Left colon (tissue), 2 donors: Measurements from ENCODE around the gene FCN3. TPM values are rescaled to one million over a fixed set of nuclear protein-coding genes. Genes with fewer than 3 reads are reported as not detected.
"Not testable (repeated sequence)": the region's sequence is repeated elsewhere in the genome, so short reads cannot be mapped to it uniquely, and the experiment has no call there.

Experiments used
- ATAC-seq: fragments of 200-7000 bp; cut with Tn5 transposase; one replicate; pipeline ENCODE4 v1.9.1; 2020; ENCODE audit warnings: mild to moderate bottlenecking, moderate library complexity
- DNase-seq, 2 donors: peaks; one replicate each; pipeline ENCODE4 v3.0.0-alpha.2; 2020
- intact Hi-C, 2 donors: fragments of 100-400 bp; cut with DNase I in 1 of 2; cut with micrococcal nuclease in 1 of 2; formaldehyde crosslinking; loops; one replicate each; pipeline versions ENCODE4 v1.11.2 to v1.14.0; 2022; cut with DNase I, micrococcal nuclease
- total RNA-seq, 2 donors: library from RNA; stranded (reverse); fragmentation: NEBNext Ultra II Directional; extraction: Animal tissue kit (Norgen Biotek cat#: 25700); gene quantifications; one replicate each; pipeline ENCODE4 v1.2.1, GENCODE V29; 2021
- donor health status: DM: no; HTN: no; CAD: no.
- donor health status: DM: yes; HTN: yes; CAD: no.

The FCN3 gene
- total RNA-seq, 2 donors from 2014 or later, result 0.45 to 0.76 TPM

DNA sequence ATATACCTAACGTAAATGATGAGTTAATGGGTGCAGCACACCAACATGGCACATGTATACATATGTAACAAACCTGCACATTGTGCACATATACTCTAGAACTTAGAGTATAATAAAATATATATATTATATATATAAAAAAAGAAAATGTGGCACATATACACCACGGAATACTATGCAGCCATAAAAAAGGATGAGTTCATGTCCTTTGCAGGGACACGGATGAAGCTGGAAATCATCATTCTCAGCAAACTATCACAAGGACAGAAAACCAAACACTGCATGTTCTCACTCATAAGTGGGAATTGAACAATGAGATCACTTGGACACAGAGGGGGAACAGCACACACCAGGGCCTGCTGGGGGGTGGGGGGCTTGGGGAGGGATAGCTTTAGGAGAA, 10.2 kb upstream of the FCN3 start:
- intact Hi-C loops, result loop anchor here in 1 of 2 donors (5.0 to 10.0 kb wide), 2 partner anchors 50 to 82 kb away; no protein-coding TSS in a partner anchor
- ATAC-seq, DNase-seq: not testable (repeated sequence)

DNA sequence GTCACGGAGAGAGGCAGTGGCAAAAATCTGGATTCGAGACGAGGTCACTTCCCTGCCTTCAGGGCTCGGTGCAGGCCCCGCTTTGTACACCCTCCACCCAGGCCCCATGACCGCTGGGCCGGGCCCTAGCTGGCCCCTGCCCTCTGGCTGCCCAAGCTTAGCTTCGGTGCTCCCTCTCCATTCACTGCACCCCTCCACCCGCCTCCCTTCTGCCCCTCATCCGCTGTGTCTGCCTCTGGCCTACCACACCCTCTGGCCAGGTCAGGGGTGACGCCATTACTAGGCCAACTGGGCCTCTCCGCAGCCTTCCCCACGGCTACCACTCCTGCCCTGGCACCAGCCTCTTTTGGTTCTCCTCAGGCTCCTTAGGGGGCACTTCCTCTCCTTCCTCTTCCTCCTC, 9.0 kb upstream of the FCN3 start:
- DNase-seq (no peak), ATAC-seq (no peak)
- intact Hi-C loops, result loop anchor here in 1 of 2 donors (10.0 kb wide), 1 partner anchor 49 kb away; no protein-coding TSS in a partner anchor

DNA sequence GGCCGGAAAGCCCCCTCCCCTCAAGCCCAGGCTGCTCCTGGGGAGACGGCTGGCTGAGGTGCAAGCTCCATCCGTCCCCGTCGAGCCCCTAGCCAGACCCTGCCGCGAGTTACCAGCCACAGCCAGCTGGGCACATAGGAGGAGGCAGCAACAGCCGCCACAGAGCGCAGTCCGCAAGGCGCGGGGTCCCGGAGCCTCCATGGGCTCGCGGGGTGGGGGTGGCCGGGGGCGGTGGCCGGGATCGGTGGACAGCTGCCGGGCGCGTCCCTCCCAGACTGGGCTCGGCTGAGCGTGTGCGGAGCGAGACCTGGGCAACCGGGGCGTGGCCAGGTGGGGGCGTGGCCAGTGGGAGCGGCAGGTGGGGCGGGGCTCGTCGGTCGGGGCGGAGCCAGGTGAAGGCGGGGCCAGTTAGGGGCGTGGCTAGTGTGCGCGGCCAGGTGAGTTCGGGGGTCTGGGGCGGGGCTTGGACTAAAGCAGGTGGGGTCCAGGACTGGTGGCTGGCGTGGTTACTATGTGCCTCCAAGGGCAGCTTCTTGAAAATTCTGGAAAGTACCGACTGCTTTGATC, 8.5 kb upstream of the FCN3 start, which contains the start of gene CD164L2:
Gene CD164L2, minus strand, starts transcription at position 295 of the 567 bp plus-strand sequence. Its CDS starts 94 bp downstream, at position 201.
- ATAC-seq (peak; percentile 98), DNase-seq (peak; percentile 71 to 90)
- intact Hi-C loops, result loop anchor here in 1 of 2 donors (10.0 kb wide), 1 partner anchor 48 kb away; no protein-coding TSS in a partner anchor

DNA sequence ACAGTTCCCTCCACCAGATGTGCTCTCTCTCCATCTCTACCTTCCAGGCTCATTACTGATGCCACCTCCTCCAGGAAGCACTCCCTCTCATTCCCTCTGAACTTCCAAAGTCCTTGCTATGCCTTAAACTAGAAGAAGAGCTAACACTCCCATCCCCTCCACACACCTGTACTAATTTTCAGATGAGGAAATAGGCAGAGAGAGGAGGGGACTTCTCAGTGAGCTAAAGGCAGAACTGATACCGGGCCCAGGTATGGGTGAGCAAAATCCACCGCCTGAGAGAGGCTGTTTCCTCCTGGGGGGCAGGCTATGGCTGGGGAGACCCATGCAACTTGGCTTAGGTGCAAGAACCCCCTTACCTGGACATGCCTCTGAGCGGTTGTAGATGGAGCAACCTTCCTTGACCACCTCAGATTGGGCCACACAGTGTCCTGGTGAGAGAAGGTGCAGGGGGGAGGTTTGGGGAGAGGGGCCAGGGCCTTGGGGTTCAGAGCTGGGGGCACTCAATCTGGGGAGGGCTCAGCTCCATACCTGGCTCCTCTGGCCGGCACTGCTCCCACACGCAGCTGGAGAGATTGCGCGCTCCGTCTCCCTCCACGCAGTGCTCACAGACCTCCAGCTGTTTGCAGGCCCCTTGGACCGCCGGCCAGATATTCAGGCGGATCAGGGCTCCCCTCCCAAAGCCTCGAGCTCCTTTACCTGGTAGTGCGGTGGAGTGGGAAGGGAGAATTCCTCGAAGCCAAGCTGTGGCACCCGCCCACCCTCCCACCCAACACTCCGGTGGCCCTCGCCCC, 7.5 kb upstream of the FCN3 start:
- no peak for ATAC-seq
- no peak for DNase-seq
- intact Hi-C loops, result loop anchor here in 1 of 2 donors (10.0 kb wide), 1 partner anchor 47 kb away; no protein-coding TSS in a partner anchor

DNA sequence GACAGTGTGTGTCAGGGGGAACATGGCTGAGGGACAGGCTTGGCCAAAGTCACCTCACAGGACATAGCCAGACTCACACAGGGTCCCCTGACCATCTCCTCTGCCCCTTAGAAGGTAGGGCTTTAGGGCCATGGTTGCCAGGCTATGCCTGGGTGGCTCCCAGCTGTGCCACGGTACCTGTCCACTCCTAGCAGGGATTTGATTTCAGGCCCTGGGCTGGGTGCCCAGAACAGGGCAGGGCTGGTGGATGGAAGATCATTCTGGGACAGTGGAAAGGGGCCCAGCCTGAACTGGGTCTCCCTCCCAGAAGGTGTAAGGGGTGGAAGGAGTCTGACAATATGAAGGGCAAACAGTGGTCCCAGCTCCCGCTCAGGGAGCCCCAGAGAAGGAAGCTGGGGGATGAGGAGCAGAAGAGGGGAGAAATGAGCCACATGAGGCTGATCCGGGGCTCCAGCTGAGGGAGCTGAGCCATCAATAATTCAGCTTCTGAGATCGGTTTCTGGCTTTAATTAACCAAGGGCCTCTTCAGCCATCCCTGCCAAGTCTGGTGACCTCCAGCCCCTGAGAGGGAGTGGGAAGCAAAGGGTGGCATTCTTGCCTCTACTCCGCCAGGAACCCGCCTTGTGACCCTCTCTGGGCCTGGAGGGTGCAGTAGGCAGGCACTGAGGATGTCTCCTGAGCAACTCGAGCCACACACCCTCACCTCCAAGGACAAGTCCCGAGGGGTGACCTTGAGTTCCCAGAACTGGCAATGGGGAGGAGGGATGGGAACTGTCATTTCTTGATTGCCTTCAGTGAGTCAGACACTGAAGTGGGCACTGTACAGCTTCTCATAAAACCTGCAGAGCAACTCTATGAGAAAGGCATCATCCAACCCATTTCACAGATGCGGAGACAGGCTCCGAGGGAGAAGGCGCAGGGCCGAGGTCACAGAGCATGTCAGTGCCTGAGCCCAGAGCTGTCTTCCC, 6.4 kb upstream of the FCN3 start:
- intact Hi-C loops, result loop anchor here in 1 of 2 donors (10.0 kb wide), 1 partner anchor 46 kb away; no protein-coding TSS in a partner anchor
- DNase-seq, result no peak
- ATAC-seq, result peak; percentile 14

DNA sequence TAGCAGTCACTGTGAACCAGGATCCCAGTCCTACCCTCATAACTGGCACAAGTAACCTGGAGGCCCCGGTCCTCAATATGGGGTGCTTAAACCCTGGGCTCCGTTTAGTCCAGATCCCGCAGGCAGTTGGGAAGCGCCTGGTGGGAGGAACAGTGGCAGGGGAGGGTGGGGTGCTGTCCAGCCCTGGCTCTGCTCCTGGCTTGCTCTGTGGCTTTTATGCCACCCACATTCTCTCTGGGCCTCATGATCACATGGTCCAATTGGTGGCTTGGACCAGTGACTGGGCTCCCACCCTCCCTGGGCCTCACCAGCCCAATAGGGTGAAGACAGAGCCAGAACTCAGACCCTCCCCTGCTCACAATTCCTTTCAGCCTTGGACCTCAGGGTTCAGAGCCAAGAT, 5.6 kb upstream of the FCN3 start:
- no peak for ATAC-seq
- intact Hi-C loops, result loop anchor here in 1 of 2 donors (10.0 kb wide), 1 partner anchor 45 kb away; no protein-coding TSS in a partner anchor
- no peak for DNase-seq

DNA sequence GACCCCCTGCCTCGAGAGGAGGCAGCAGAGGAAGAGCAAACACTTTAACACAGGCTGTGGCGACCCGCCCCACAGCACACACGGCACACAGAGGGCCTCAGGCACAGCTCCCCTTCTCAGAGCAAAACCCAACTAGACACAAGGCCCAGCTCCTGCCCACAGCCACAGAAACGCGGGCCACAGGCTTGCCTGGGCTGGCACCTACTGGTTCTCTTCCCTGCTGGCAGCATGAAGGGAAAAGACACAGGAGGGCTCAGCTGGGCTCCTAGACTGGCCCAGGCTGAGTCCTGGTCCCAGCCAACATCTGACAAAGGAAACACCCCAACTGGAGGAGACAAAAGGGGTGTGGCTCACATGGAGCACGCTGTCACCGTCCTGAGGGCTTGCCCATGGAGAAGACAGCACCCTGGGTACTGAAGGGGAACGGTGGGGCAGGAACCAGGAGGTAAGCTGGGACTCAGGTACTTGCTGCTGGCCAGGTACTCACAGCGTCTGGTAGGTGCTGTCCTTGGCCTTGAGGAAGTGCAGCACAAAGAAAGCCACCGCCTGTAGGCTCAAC, 5.0 kb upstream of the FCN3 start:
- intact Hi-C loops, result loop anchor here in 1 of 2 donors (10.0 kb wide), 1 partner anchor 45 kb away; no protein-coding TSS in a partner anchor
- DNase-seq, result no peak
- ATAC-seq, result no peak

DNA sequence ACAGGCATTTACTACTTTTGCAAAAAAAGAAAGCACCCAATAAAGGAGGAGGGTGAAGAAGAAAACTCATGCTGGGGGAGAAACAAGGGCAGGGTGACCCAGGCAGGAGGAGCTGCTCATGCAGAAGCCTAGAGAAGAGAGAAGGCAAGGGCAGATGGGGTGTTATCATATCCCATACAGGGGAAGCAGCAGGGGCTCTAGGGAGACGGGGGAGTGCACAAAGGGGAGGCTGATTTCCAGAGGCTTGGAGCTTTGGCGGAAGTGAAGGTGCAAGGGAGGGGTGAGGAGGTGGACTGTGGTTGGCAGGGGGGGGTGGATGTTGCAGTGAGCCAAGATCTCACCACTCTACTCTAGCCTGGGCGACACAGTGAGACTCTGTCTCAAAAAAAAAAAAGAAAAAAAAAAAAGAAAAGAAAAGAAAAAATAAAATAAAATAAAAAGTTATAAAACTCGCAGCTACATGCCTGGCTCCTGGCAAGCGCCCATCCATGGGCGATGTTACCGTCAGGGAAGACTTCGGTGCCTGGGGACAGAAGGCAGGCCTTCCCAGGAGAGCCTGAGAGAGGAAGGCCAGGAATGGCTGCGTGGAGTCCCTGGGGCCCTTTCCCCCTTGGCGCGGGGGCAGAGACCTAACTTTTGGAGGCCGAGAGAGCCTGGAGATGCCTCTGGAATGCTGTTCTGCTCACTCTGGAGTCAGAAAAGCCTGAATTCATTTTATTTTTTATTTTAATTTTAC, 3.3 kb upstream of the FCN3 start:
- ATAC-seq, result no peak
- intact Hi-C loops, result no loop called here
- DNase-seq, result no peak

DNA sequence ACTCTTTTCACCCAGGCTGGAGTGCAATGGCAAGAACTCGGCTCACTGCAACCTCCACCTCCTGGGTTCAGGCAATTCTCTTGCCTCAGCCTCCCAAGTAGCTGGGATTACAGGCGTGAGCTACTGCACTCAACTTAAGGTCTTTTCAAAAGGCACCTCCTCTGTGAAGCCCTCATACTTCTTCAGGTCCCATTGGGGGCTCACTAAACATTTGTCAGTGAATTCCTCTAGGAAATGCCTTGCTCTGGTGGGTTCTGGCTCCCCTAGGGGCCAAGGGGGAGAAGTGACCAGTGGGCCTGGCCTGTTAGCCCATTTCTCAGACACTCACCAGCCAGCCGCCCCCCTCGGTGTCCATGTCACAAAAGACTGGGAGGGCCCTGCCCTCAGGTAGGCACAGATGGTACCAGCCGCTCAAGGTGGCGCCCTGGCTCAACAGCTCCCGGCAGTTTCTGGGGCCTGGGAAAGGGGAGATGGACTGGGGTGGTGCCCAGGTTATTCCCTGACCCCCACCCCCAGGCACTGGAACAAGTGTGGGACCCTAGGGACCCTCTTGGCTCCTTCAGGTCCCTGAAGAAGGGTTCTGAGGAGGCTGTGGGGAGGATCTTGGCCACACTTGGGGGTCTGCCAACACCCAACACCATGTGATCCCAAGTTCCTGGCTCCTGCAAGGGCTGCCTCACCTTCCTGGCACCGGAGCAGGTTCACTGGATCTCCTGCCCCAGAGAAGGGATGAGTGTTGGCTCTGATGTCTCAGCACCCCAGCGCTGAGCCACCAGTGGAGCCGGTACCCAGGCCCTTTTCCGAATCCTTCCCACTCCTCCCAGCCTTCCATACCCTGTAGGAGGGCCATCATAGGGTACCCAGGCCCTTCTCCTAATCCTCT, 1.6 kb downstream of the FCN3 start:
- ATAC-seq, result no peak
- intact Hi-C loops, result no loop called here
- DNase-seq, result no peak

DNA sequence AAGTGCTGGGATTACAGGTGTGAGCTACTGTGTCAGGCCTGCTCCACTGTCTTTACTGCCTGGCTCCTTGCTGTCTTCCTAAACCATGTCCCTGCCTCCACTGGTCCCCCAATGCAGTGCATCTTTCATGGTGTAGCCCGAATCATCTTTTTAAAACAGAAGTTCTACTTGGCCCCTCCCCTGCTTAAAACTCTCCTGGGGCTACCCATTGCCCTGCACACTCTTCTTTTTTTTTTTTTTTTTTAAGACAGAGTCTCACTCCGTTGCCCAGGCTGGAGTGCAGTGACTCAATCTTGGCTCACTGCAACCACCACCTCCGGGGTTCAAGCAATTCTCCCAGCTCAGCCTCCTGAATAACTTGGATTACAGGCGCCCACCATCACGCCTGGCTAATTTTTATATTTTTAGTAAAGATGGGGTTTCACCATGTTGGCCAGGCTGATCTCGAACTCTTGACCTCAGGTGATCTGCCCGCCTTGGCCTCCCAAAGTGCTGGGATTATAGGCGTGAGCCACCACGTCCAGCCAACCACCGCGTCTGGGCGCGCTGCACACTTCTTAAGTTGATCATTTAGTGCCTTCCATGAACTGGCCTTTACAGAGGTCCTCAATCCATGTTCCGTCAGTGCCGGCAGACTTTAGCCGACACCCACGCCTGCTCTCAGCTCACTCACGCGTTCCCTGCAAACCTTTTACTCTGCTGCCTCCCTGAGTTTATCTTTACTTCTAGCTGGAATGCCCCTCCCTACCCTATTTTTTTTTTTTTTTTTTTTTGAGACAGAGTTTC, 2.4 kb downstream of the FCN3 start:
- ATAC-seq (no peak), DNase-seq (no peak)
- intact Hi-C loops, result no loop called here

DNA sequence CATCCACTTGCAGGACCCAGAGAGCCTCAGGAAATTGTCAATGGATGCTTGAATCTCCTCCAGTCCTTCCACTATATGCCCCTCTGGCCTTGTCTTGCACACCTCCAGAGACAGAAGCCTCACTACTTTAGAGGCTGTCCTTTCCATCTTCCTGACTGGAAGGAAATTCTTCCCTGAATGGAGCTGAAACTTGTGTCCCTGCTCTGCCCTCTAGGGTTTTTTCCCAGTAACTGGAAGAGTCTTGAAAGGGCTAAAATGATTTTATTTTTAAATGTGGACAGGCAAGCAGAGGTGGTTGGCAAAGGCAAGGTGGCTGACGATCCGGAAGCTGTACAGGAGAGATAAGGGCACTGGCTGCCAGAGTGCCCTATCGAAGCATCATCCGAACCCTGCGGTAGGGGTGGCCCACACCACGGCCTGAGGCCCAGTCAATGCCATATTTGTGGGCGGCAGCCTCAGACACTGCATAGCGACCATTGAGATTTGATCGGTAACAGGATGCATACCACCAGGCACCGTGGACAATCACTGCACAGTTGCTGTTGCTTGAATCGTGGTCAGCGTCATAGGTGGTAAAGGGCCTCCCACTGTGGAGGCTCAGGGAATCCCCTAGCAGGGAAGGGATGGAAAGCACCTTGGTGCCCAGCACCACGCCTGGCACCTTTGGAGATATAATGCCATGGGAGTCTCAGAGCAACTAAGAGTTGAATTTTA, 5.6 kb downstream of the FCN3 start:
- intact Hi-C loops, result no loop called here
- ATAC-seq, result no peak
- no peak for DNase-seq

DNA sequence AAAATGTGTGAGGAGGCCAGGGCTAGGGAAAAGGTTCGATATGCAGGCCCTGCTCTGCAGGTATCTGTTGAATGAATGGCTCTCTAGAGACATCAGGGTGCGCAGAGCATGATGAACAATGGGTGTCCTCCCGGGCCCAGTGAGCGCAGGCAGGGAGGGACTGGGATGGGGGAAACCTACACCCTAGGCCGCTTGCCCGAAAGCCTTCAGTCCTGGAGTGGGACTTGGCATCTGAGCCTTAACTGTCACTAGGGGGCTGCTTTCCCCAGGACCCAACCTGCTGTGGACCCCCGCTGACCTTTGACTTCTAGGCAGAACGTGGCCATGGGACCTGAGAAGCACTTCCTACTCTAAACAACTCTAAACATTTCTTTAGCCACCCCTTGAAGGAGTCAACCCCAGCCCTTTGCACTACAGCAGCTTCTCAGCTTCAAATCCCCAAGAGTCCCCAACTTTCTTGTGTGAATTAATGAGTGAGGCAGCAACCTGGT, 7.4 kb downstream of the FCN3 start:
- ATAC-seq (no peak), DNase-seq (no peak)
- intact Hi-C loops, result no loop called here

DNA sequence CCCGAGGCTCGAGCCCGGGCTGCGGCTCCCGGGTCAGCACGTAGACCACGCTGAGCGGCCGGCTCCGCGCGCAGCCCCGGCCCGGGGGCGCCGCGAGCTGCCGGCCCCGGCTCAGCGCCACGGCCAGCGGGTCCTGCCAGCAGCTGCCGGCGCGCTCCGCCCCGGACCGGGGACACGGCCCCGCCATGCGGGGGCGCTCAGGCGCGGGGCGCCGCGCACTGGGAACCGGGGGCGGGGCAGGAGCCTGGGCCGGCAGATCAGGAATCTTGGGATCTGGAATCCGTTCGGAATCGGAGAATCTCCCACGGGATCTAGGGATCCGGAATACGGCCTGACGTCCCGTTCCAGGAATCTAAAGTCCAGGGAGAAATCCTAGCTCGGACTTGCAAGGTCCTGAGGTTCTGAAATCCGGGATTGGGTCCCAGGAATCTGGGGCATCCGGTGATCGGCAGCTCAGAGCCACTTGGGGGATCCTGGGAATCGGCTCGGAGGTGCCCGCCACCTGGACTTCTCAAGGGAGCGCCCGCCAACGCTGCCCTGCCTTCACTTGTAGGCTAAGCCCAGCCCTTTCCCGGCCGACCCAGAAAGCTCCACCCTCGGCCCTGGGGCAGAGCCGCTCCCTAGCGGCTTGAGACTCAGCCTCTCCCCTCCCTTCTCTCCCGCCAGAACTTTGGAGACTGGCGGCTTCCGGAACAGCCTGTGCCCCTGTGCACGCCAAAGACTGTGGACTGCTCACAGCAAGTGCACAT, 8.0 kb downstream of the FCN3 start, which contains the start of gene MAP3K6:
Gene MAP3K6, minus strand, starts transcription at position 551 of the 749 bp plus-strand sequence. Its CDS starts 364 bp downstream, at position 187.
- ATAC-seq (peak; percentile 77), DNase-seq (peak; percentile 88 to 94)
- intact Hi-C loops, result no loop called here

DNA sequence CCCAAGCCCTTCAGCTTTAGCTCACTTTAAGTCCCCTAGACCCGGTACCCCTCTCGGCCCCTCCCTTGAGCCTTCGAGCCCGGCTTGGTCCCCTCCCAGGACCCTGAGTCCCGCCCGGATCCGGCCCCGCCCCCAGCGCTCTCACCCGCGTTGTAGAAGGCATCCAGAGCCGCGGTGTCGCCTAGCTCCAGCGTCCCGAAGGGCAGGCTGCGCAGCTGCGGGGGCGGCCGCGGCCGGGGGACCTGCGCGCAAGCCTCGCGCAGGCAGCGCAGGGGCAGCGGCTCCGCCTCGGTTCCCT, 8.6 kb downstream of the FCN3 start:
- peak; percentile 84 to 89 for DNase-seq
- peak; percentile 51 for ATAC-seq
- intact Hi-C loops, result no loop called here
